GM21825 (cell line): Measurements from ENCODE around the gene PRM1.
"Not testable (repeated sequence)": the region's sequence is repeated elsewhere in the genome, so short reads cannot be mapped to it uniquely, and the experiment has no call there.

ENCODE experiments used
- ATAC-seq: cut with Tn5 transposase; IDR thresholded peaks from one replicate; pipeline ENCODE4 v1.9.1; 2021; ENCODE audit warnings: mild to moderate bottlenecking, moderate library complexity; ENCODE audit not compliant: unreplicated experiment

PRM1 gene

GRCh38 chr16:11298143-11298900 is 17.2 kb upstream of the PRM1 start:
- ATAC-seq = no peak

DNA sequence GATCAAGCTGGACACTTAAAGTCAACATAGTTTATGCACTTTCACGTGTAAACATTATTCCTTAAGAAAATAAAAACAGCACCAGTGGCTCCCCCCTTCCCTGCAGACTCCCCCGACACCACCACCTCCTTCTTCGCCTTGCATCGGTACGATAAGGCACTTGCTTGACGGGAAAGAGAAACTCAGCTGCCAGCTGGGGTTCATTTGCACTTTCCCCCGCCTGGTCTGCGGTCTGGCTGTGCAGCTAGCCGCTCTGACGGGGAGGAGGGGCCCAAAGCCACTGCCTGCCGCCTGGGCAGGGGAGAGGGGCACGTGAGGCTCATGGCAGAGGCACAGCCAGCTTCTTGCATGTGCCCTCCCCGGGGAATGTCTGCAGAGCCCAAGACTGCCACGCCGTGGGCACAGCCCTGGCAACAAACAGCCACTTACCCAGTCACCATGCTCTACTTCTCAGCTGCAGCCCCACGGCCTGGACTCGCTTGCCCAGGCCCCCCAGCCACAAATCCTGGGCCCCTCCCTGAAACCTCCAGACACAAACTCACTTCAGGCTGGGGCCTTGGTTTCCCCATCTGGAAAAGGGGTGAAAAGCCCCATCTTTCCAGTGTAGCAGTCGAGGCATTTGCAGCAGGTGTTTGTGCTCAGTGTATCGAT is 16.5 kb upstream of the PRM1 start:
- peak; percentile 75 for ATAC-seq

- peak; percentile 23 for ATAC-seq
Observed at GRCh38 chr16:11296706-11297491, 15.8 kb upstream of the PRM1 start.

GRCh38 chr16:11296351-11296705 is 15.2 kb upstream of the PRM1 start:
- no peak for ATAC-seq

DNA sequence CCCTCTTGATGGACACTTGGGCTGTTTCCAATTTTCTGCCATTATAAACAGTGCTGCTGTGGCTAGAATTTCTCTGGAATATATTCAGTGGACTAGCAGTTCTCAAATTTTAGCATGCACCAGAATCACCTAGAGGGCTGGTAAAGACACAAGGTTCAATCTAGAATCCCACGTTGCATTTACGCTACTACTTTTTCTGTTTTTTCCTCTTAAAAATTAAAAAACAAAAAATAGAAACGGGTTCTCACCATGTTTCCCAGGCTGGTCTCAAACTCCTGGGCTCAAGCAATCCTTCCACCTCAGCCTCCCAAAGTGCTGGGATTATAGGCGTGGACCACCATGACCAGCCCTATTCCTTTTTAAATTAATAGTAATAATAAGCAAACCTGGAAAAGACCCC is 14.5 kb upstream of the PRM1 start:
- no peak for ATAC-seq

GRCh38 chr16:11292076-11292748 is 11.1 kb upstream of the PRM1 start:
- no peak for ATAC-seq

DNA sequence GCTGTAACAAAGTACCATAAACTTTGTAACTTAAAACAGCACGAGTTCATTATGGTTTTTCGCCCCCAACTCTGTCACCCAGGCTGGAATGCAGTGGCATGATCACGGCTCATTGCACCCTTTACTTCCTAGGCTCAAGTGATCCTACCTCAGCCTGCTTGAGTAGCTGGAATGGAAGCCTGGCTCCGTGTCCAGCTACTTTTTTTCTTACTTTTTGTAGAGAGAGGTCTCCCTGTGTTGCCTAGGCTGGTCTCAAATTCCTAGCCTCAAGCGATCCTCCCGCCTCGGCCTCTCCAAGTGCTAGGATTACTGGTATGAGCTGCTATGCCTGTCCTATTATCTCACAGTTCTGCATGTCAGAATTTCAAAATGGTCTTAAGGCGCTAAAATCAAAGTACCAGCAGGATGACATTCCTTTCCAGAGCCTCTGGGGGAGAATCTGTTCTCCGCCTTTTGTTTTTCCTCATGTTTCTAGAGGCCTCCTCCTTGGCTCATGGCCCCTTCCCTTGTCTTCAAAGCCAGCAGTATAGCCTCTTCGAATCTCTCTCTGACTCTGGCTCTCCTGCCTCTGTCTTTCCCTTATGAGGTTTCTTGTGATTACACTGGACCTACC is 10.1 kb upstream of the PRM1 start:
- no peak for ATAC-seq

GRCh38 chr16:11290102-11290893 is 9.2 kb upstream of the PRM1 start:
- no peak for ATAC-seq

DNA sequence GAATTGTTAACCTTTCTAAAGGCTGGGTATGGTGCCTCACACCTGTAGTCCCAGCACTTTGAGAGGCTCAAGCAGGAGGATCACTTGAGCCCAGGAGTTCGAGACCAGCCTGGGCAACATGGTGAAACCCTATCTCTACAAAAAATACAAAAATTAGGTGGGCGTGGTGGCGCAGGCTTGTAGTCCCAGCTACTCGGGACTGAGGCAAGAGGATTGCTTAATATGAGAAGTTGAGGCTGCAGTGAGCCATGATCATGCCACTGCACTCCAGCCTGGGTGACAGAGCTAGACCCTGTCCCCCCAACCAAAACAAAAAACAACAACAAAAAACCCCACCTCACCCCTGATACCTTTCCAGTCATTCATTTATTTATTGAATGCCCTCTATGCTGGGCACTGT is 8.6 kb upstream of the PRM1 start:
- not testable (repeated sequence) for ATAC-seq

- ATAC-seq = no peak
Observed at GRCh38 chr16:11289202-11289601, 8.1 kb upstream of the PRM1 start.

GRCh38 chr16:11285842-11286241 is 4.7 kb upstream of the PRM1 start:
- ATAC-seq = no peak

DNA sequence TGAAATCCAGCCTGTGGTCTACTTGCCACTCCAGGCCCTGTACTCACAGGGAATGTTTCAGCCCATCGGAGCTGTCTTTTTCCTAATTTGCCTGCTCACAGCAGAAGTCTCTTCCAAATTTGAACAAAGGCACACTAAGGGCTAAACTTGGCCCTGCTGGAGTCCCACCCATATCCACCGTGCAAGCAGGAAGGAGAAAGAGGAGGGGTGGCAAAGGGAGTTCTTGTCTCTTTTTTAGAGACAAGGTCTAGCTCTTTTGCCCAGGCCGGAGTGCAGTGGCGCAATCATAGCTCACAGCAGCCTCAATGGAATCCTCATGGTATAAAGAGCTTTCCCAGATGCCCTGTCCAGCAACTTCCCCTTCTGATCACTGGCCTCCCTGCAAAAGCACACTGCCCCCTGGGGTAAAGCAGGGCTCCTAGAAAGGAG is 2.7 kb upstream of the PRM1 start:
- no peak for ATAC-seq

DNA sequence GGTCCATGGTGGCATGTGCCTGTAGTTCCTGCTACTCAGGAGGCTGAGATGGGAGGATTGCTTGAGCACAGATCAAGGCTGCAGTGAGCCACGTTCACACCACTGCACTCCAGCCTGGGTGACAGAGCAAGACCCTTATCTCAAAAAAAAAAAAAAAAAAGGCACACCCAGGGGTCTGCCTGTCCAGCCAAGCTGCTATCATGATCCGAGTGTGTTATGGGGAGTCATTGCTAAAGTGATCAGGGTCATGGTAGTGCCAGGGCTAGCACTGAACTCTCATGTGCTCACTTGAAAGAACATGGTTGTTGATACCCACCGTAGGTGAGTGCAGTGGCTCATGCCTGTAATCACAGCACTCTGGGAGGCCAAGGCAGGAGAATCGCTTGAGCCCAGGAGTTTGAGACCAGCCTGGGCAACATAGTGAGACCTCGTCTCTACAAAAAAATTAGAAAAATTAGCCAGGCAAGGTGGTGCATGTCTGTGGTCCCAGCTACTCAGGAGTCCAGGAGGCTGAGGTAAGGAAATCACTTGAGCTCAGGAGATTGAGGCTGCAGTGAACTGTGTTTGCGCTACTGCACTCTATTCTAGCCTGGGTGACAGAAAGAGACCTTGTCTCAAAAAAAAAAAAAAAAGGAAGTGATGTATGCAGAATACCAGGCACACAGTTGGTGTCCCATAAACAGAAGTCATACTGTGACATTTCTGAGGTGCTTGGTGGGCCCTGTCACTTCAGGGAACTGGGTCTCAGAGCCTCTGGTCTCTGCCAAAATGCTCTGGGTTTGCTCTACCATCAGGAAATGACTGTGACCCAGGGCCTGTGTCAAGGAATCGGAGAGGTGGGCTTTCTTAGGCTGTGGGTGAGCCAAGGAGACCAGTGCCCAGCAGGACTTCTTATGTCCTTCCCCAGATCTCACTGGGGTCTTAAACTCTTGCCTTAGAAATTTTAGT is 2.2 kb downstream of the PRM1 start:
- no peak for ATAC-seq

- ATAC-seq = no peak
Observed at GRCh38 chr16:11277607-11278337, 3.4 kb downstream of the PRM1 start.

DNA sequence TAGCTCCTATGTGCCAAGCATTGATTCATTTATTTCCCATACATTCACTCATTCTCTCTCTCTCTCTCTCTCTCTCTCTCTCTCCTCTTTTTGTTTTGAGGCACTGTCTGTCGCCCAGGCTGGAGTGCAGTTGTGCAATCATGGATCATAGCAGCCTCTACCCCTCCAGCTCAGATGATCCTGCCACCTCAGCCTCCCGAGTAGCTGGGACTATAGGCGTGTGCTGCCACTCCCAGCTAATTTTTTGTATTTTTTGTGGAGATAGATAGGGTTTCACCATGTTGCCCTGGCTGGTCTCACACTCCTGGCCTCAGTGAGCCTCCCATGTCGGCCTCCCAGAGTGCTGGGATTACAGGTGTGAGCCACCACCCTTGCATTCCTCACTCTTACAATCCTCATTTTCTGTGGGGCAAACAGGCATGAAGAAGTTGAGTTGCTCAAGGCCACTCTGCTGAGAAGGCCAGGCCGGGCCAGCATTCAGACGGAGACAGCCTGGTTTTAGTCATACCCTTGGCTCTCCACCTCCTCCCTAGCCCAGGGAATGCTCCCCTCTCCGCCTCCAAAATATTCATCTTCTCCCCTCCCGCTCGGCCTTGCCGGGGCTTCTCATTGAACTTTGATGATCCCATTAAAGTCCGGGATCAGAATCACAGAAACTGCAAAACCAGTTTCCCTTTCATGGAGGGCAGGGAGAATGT is 4.1 kb downstream of the PRM1 start:
- no peak for ATAC-seq

GRCh38 chr16:11276143-11276895 is 4.8 kb downstream of the PRM1 start, which contains the start of gene PRM2:
Gene PRM2 (minus strand): TSS chr16:11276480. CDS start chr16:11276370, 110 bp downstream.
- no peak for ATAC-seq

DNA sequence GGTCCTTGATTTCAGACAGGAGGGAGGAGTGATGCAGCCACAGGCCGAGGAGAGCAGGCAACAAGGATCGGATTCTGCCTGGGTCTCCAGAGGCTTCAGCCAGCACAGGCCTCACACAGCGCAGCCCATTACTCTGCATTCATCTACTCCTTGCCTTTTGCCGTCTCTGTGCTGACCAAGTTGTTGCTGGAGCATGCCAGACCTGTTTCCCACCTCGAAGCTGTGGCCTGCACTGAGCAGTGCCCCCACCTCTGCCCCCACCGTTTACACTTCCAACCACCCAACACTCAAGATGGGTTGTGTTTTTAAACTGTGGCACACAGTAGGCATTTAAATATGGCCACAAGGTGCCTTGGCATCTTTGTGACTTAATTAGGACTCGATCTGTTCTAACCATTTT is 6.2 kb downstream of the PRM1 start:
- ATAC-seq = no peak
